Measurements from ENCODE around the gene CAND1.

GRCh38 chr12:67367843-67368242 lies 98.7 kb downstream of the CAND1 start:
- TF ChIP-seq POLR2A (IDR thresholded peaks at IDR 0.05) (no peak), CTCF (IDR thresholded peaks at IDR 0.05) (no peak)
